Left ventricle myocardium superior (tissue), 1 donor: ENCODE data around the gene CD5L. TPM values are rescaled to one million over a fixed set of nuclear protein-coding genes. Genes with fewer than 3 reads are reported as not detected.

Source experiments
- ATAC-seq: fragments of 200-7000 bp; cut with Tn5 transposase; one replicate; pipeline ENCODE4 v1.9.1; 2020; ENCODE audit warnings: mild to moderate bottlenecking, moderate library complexity
- DNase-seq: peaks from one replicate; pipeline ENCODE4 v3.0.0-alpha.2; 2020
- intact Hi-C: fragments of 100-400 bp; cut with micrococcal nuclease; formaldehyde crosslinking; loops from one replicate; pipeline ENCODE4 v1.11.0; 2022
- total RNA-seq: library from RNA; stranded (reverse); fragmentation: NEBNext Ultra II Directional; extraction: Animal tissue kit (Norgen Biotek cat#: 25700); gene quantifications from one replicate; pipeline ENCODE4 v1.2.1, GENCODE V29; 2021
- donor health status: DM: no; HTN: yes; CAD: no; lungs with severe emphysema.

The CD5L gene
- total RNA-seq, 1 donor from 2014 or later, result 3.5 TPM

GRCh38 chr1:157820299-157820698 is 21.3 kb downstream of the CD5L start:
- intact Hi-C loops, result no loop called here
- ATAC-seq, result no peak
- no peak for DNase-seq

DNA sequence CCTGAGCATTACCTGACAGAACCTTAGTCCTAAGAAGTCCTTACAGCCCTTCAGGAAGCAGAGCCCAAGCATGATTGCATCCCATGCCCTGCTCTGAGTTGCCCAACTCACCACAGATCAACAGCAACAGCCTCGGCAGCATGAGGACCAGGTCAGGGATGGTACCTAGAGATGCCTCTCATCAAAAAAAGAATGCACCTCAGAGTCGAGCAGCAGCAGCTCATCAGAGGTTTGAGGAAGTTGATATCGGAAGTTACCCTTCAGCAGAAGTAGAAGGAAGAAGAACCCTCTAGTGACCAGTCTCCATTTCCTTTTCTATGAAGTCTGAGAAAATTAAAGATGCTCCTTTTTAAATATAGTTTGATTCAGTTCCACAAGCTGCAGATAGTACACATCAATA is 21.7 kb downstream of the CD5L start, which contains the start of gene FCRL1:
Gene FCRL1 (minus strand): TSS at position 225 of the 400 bp plus-strand sequence. CDS start 83 bp downstream, at position 142.
- ATAC-seq, result no peak
- DNase-seq, result no peak
- intact Hi-C loops, result no loop called here

DNA sequence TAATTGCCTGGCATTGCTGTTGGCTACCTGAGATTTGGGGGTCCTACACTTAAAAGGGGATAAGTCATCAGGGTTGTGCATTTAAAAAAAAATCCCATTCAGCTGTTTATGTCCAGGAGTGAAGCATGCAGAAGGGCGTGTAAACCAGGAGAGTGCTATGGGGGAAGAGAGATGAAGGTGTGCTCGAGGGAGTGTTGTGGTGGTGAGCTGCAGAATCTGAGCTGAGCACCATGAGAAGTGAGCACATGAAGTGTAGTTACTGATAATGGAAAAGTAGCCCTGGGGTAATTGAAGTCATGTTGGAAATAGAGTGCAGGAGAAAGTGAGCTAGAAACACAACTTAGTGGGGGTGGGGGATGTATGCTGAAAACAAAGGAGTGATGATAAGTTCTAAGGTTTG is 22.4 kb downstream of the CD5L start:
- intact Hi-C loops, result no loop called here
- DNase-seq (no peak), ATAC-seq (no peak)

- intact Hi-C loops, result no loop called here
- ATAC-seq, result no peak
These were observed 28.3 kb downstream of the CD5L start for GRCh38 chr1:157813269-157813668.

GRCh38 chr1:157806431-157807149 is 35.0 kb downstream of the CD5L start:
- intact Hi-C loops, result no loop called here
- no peak for ATAC-seq
- DNase-seq, result no peak

More at GRCh38 chr1:157813269-157813668, 28.3 kb downstream of the CD5L start:
- DNase-seq, result no peak

GRCh38 chr1:157803851-157804250 is 37.8 kb downstream of the CD5L start:
- no peak for ATAC-seq
- intact Hi-C loops, result no loop called here
- DNase-seq, result no peak

GRCh38 chr1:157799996-157800395 is 41.6 kb downstream of the CD5L start:
- intact Hi-C loops, result no loop called here
- DNase-seq (no peak), ATAC-seq (no peak)

DNA sequence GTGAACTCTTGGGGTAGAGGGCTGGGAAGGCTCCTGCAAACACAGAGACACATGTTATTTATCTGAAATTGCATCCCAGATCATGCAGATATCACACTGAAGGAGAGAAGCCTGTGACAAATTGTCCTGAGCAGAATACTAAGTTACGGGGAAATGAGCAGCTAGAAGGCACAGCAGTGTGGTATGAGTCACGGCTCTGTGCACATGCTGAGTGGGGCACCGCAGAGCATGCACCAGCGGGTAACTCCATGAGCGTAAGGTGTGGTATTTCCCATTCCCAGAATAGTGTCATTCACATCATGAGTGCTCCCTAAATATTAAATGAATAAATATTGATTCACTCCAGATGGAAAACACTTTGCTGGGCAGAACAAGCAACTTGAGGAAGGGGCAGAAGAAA is 43.4 kb downstream of the CD5L start:
- no peak for ATAC-seq
- intact Hi-C loops, result no loop called here
- DNase-seq, result no peak

GRCh38 chr1:157785248-157785647 is 56.4 kb downstream of the CD5L start:
- intact Hi-C loops, result no loop called here
- no peak for DNase-seq
- ATAC-seq, result no peak

DNA sequence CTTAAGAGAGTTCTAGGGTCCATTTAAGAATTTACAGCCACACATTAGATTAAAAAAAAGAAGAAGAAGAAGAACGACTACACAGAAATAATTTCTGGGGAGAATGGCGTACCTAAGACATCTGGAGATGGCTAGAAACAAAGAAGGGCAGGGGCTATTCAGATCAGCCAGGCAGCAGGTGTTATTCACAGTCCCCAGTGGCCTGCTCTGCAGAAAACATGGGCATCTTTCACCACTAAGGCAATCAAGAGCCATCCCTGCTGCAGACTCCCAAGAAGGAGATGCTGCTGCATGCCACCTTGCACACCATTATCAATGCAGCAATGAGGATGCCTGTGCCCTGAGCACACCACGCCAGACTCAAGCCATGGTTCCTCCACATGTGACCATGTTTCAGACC is 56.8 kb downstream of the CD5L start:
- ATAC-seq (no peak), DNase-seq (no peak)
- intact Hi-C loops, result no loop called here

DNA sequence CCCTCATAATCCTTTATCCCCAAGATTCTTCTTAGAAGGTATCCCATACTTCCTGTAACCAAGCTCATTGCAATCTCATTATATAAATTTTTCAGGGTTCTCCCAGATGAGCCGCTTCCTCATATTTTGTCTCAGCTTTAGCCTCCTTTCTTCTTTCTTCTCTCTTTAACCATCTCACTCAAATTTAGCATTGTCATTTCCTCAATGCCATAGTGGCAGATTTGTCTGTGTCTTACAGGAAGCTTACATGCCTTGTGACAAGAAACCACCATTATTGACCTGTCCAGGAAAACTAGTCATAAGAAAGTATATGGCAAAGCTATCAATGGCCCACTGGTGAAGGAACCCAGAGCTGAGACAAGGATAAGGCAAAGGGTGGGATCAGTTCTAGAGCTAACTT is 58.7 kb downstream of the CD5L start:
- DNase-seq, result no peak
- no peak for ATAC-seq

DNA sequence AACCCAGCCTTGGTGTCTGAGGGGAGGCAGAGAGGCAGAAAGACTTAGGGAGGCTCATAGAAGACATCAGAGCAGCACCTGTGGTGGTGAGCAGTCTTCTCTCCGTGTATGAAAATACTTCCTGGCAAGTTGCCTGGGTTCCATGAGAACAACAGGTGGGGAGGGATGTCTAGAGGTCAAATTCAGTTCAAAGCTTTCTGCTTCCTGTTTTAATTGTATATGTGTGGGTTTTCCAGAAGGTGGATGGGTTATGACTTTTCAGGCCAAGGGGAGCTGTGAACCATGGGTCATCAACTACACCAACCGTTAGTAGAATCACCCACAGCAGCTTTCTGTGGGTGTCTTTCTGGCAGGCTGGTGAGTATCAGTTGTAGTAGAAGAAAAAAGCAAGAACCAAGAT is 60.6 kb downstream of the CD5L start:
- ATAC-seq (no peak), DNase-seq (no peak)
- intact Hi-C loops, result no loop called here

More for the DNA sequence above, 58.7 kb downstream of the CD5L start:
- intact Hi-C loops, result no loop called here

Other genes starting within 250 kb of the CD5L start
- gene FCRL4, start 243.7 kb downstream of the CD5L start, total RNA-seq, result not detected
- gene FCRL3, start 141.0 kb downstream of the CD5L start, total RNA-seq, result not detected
- not detected for gene FCRL2, start 64.7 kb downstream of the CD5L start, total RNA-seq
- gene FCRL1, start 21.7 kb downstream of the CD5L start, total RNA-seq, result not detected
- 10.0 TPM for gene KIRREL1, start 151.8 kb upstream of the CD5L start, total RNA-seq